SK-N-SH (cell line): ENCODE data around the gene RHBDD3. TPM values are rescaled to one million over a fixed set of nuclear protein-coding genes. Genes with fewer than 3 reads are reported as not detected.

Source experiments
- CTCF ChIA-PET: fragments of 300-600, 350-600 bp; formaldehyde crosslinking; extraction: SDS; loops from one replicate; lab custom pipeline; 2021; lab: Yijun Ruan, JAX
- POLR2A ChIA-PET: fragments of 350-600 bp; sonication (Branson Sonifier 250); formaldehyde crosslinking; extraction: SDS; loops from one replicate; lab custom pipeline; 2020; ENCODE audit warnings: antibody characterized with exemption, inconsistent platforms; lab: Yijun Ruan, JAX
- DNase-seq: peaks from one replicate; pipeline ENCODE4 v3.0.0; 2012
- H2AFZ ChIP-seq: fragments of 200-600 bp; sonication (generic); 2 replicates; pipeline ENCODE4 v1.8.1; 2016; ENCODE audit warnings: antibody characterized with exemption, mild to moderate bottlenecking, low read depth
- H3F3A ChIP-seq: fragments of 200-600 bp; sonication (generic); replicated peaks from 2 replicates; pipeline ENCODE3; 2016; ENCODE audit warnings: antibody characterized with exemption, mild to moderate bottlenecking; ENCODE audit not compliant: insufficient read depth
- H3K27ac ChIP-seq, 2 experiments: fragments of 200-500 bp in 1 of 2; fragments of 200-600 bp in 1 of 2; sonication (Bioruptor generic) in 1 of 2; sonication (generic), shearing (Covaris generic) in 1 of 2; 2 replicates each; pipeline versions ENCODE4 v1.5.1 to v1.6.1; 2014 to 2016; ENCODE audit warnings: low read depth in 2 of 2, inconsistent platforms in 1 of 2, low read length in 1 of 2, mild to moderate bottlenecking in 1 of 2, mixed read lengths in 1 of 2
- H3K27me3 ChIP-seq: fragments of 200-600 bp; sonication (generic), shearing (Covaris generic); 2 replicates; pipeline ENCODE4 v1.6.1; 2016; ENCODE audit warnings: mixed run types; ENCODE audit not compliant: insufficient read depth
- H3K36me3 ChIP-seq, 2 experiments: fragments of 200-500 bp in 1 of 2; fragments of 200-600 bp in 1 of 2; sonication (Bioruptor generic) in 1 of 2; sonication (generic) in 1 of 2; replicated peaks in 1 of 2; 2 replicates each; pipeline versions ENCODE3 to v1.5.1; 2014 to 2016; ENCODE audit warnings: low read length in 1 of 2, mild to moderate bottlenecking in 1 of 2; ENCODE audit not compliant: insufficient read depth in 2 of 2, control insufficient read depth in 1 of 2
- H3K4me1 ChIP-seq, 2 experiments: fragments of 200-500 bp in 1 of 2; fragments of 200-600 bp in 1 of 2; sonication (Bioruptor generic) in 1 of 2; sonication (generic), shearing (Covaris generic) in 1 of 2; 2 replicates each; pipeline versions ENCODE4 v1.5.1 to v1.6.1; 2014 to 2016; ENCODE audit warnings: low read depth in 1 of 2, low read length in 1 of 2, mixed run types in 1 of 2; ENCODE audit not compliant: insufficient read depth in 2 of 2, control insufficient read depth in 1 of 2
- H3K4me2 ChIP-seq: fragments of 200-600 bp; sonication (generic), shearing (Covaris generic); 2 replicates; pipeline ENCODE4 v1.6.1; 2017; ENCODE audit warnings: mixed run types
- H3K4me3 ChIP-seq, 2 experiments: fragments of 200-500 bp in 1 of 2; fragments of 200-600 bp in 1 of 2; sonication (Bioruptor generic) in 1 of 2; sonication (generic), shearing (Covaris generic) in 1 of 2; 2 replicates each; pipeline versions ENCODE4 v1.5.1 to v1.8.1; 2014 to 2016; ENCODE audit warnings: low read depth in 2 of 2, inconsistent platforms in 1 of 2, low read length in 1 of 2, mild to moderate bottlenecking in 1 of 2, mixed read lengths in 1 of 2, moderate library complexity in 1 of 2
- H3K79me2 ChIP-seq: fragments of 200-600 bp; sonication (generic); 2 replicates; pipeline ENCODE4 v1.8.1; 2017; ENCODE audit warnings: mild to moderate bottlenecking; ENCODE audit not compliant: insufficient read depth
- H3K9ac ChIP-seq: fragments of 200-600 bp; sonication (generic); 2 replicates; pipeline ENCODE4 v1.6.1; 2017; ENCODE audit warnings: mixed run types
- H3K9me2 ChIP-seq: fragments of 200-600 bp; sonication (generic); 2 replicates; pipeline ENCODE4 v1.6.1; 2017; ENCODE audit warnings: mixed run types
- H3K9me3 ChIP-seq: fragments of 200-600 bp; sonication (generic); 2 replicates; pipeline ENCODE4 v1.6.1; 2017; ENCODE audit warnings: mixed run types, mild to moderate bottlenecking, moderate library complexity
- H4K20me1 ChIP-seq: fragments of 200-600 bp; sonication (generic); 2 replicates; pipeline ENCODE4 v1.6.1; 2017; ENCODE audit warnings: mild to moderate bottlenecking, mixed run types; ENCODE audit not compliant: insufficient read depth
- ELF1 ChIP-seq: IDR thresholded peaks from 2 replicates; pipeline ENCODE4 v1.4.0; 2012
- EP300 ChIP-seq, 2 experiments: IDR thresholded peaks; 2 replicates each; pipeline versions ENCODE4 v1.4.0 to v1.6.1; 2012; ENCODE audit warnings: borderline replicate concordance in 1 of 2, low read depth in 1 of 2, low read length in 1 of 2
- EZH2phosphoT487 ChIP-seq: fragments of 200-600 bp; sonication (generic); IDR thresholded peaks from 2 replicates; pipeline ENCODE4 v1.6.1; 2017; ENCODE audit warnings: low read depth, mixed run types, mild to moderate bottlenecking, antibody characterized with exemption, moderate library complexity, borderline replicate concordance
- FOSL2 ChIP-seq: IDR thresholded peaks from 2 replicates; pipeline ENCODE4 v1.4.0; 2012; ENCODE audit warnings: low read depth, mild to moderate bottlenecking, moderate library complexity, borderline replicate concordance
- FOXJ3 ChIP-seq: sonication (generic); formaldehyde crosslinking; IDR thresholded peaks from 2 replicates; pipeline ENCODE4 v1.5.1; 2020; ENCODE audit warnings: mild to moderate bottlenecking, missing genetic modification reagents
- GATA2 ChIP-seq: sonication (generic); formaldehyde crosslinking; IDR thresholded peaks from 2 replicates; pipeline ENCODE4 v1.5.0; 2020; ENCODE audit warnings: mild to moderate bottlenecking, missing genetic modification reagents
- MXI1 ChIP-seq: IDR thresholded peaks from 2 replicates; pipeline ENCODE4 v1.6.1; 2012; ENCODE audit warnings: mild to moderate bottlenecking, low read depth, low read length, improper control_type of control experiment
- POLR2AphosphoS5 ChIP-seq: IDR thresholded peaks from 2 replicates; pipeline ENCODE4 v1.6.1; 2012; ENCODE audit warnings: low read depth, low read length
- RAD21 ChIP-seq: IDR thresholded peaks from 2 replicates; pipeline ENCODE4 v1.6.1; 2012; ENCODE audit warnings: mild to moderate bottlenecking, low read length
- RCOR1 ChIP-seq: fragments of 150-350 bp; IDR thresholded peaks from 2 replicates; pipeline ENCODE4 v1.6.1; 2017; ENCODE audit warnings: antibody characterized with exemption, low read length
- RXRA ChIP-seq: IDR thresholded peaks from 2 replicates; pipeline ENCODE4 v1.4.0; 2012; ENCODE audit warnings: low read depth, mild to moderate bottlenecking, borderline replicate concordance
- SIN3A ChIP-seq: IDR thresholded peaks from 2 replicates; pipeline ENCODE4 v1.6.1; 2012; ENCODE audit warnings: low read depth, mild to moderate bottlenecking, low read length, moderate library complexity, borderline replicate concordance
- TEAD4 ChIP-seq: IDR thresholded peaks from 2 replicates; pipeline ENCODE4 v1.4.0; 2012; ENCODE audit warnings: mild to moderate bottlenecking, borderline replicate concordance; ENCODE audit not compliant: insufficient read depth
- YY1 ChIP-seq: IDR thresholded peaks from 2 replicates; pipeline ENCODE4 v1.4.0; 2012; ENCODE audit warnings: low read depth, mild to moderate bottlenecking
- WGBS: methylation state at CpG from one replicate; pipeline ENCODE4 v1.1.6; 2017; ENCODE audit warnings: low lambda C conversion rate; 5-methylcytosine and 5-hydroxymethylcytosine counted together
- polyA plus RNA-seq, 3 experiments: library from polyadenylated mRNA; depleted of rRNA; stranded (reverse); fragments of >200 nt; gene quantifications; 2 replicates each; pipeline ENCODE4 v1.2.3, GENCODE V29; 2012
- TF ChIP-seq, protein P1 (sequence below): IDR thresholded peaks from 2 replicates; pipeline ENCODE4 v1.4.0; 2012; ENCODE audit warnings: low read depth, borderline replicate concordance
- TF ChIP-seq, protein P2 (sequence below): IDR thresholded peaks from 2 replicates; pipeline ENCODE4; 2012
- TF ChIP-seq, protein P3 (sequence below): IDR thresholded peaks from 2 replicates; pipeline ENCODE4 v1.4.0; 2012; ENCODE audit warnings: low read depth
- TF ChIP-seq, protein P4 (sequence below): fragments of 200-600 bp; sonication (generic); IDR thresholded peaks from 2 replicates; pipeline ENCODE4 v1.6.1; 2017; ENCODE audit warnings: antibody characterized with exemption, mild to moderate bottlenecking, moderate library complexity

RHBDD3 gene
- polyA plus RNA-seq, 1 of the 3 experiments (the other 2 are of a cell fraction) = 19.0 TPM

DNA sequence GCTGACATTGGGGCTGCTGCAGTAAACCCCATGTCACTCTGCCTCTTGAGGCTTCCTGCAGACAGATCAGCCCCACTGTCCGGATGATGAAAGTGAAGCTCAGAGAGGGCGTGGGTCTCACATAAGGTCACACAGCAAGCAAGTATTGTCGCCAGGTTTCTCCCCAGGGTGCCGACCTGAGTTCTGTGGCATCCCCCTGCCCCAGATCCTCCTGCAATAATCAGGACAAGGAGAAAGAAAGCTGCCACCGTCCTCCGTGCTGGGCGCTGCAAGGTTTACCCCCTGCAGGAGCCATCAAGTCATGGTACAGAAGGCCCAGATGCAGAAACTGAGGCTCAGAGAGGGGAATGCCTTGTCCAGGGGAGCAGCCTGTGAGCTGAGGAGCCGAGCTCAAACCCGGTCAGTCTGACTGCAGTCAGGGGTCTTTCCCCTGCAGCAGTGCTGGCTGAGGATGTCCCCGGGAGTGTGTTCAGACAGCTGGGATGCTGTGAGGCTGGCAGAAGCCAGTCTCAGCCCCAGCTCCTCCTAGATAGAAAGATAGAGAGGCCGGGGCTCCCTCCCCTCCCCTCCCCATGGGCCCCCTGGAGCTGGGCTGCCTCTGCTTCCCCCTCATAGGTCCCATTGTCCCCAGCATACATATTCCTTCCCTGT lies 48.9 kb downstream of the RHBDD3 start:
- no peak overlapping the region for H3K4me2 ChIP-seq
- TF ChIP-seq POLR2AphosphoS5 = no peak
- no peak for TF ChIP-seq RCOR1
- H3K9me3 ChIP-seq = no peaks in the 10 kb centered on the region
- H4K20me1 ChIP-seq = no peaks in the 10 kb centered on the region
- H3K79me2 ChIP-seq = no peaks in the 10 kb centered on the region
- peak; percentile 26 for DNase-seq
- CTCF ChIA-PET = interaction anchor here (0.7 to 1.9 kb wide), 5 partner anchors 14 to 27 kb away, joined by 3 to 9 read pairs (median 3); partner anchors contain the start of gene EMID1
- H3K27ac ChIP-seq = no peak overlapping the region
- WGBS = 76% methylated on average over 9 of the region's 11 CpGs
- H3K4me3 ChIP-seq = no peak overlapping the region
- no peak overlapping the region for H3K9ac ChIP-seq
- POLR2A ChIA-PET = interaction anchor here (0.9 kb wide), 1 partner anchor 29 kb away, joined by 3 read pairs; no protein-coding TSS in a partner anchor
- H2AFZ ChIP-seq = no peak overlapping the region
- H3F3A ChIP-seq = no peaks in the 10 kb centered on the region
- no peaks in the 10 kb centered on the region for H3K4me1 ChIP-seq
- H3K36me3 ChIP-seq = no peaks in the 10 kb centered on the region
- H3K9me2 ChIP-seq = no peaks in the 10 kb centered on the region
- no peaks in the 10 kb centered on the region for H3K27me3 ChIP-seq

DNA sequence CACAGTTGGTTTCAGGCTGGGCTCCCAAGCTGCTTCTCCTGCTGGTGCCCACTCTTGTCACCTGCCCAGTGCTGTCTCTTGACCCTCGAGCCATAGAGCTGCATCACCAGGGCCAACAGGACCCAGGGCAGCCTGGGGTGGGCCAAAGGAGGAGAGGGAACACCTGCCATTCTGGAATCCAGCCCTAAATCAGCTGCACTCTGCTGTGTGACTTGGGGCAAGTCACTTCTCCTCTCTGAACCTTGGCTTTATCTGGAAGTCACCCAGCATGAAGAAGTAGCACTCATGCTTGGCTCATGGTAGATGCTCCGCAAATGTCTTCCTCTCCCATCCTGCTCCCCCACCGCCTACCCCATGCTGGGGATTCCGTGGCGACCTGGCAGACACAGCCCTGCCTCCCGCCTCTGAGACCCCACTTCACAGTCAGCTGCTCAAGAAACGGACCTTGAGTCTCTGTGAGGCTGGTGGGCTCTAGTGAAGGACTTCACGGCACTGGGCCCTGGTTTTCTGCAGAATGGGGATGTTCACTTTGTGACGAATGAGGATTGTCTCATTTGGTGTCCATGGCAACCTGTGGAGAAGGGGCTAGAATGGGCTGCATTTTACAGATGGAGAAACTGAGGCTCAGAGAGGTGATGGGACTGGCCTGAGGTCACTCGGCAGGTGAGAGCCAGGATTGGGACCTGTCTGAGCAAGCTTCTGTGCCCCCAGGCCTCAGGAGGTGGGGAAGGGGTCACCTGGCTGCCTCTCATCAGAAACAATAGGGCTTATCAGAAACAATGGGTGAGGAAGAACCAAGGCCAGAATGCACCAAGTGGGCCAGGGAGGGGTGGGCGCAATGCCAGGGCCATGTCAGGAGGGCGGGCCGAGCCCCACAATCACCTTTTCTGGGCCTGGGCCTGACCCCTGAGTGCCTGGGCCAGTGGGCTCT lies 49.7 kb downstream of the RHBDD3 start:
- H3K9ac ChIP-seq = no peak overlapping the region
- no peak overlapping the region for H3K4me2 ChIP-seq
- H2AFZ ChIP-seq = no peak overlapping the region
- 71% methylated on average over 11 of the region's 13 CpGs for WGBS
- no peaks in the 10 kb centered on the region for H4K20me1 ChIP-seq
- H3F3A ChIP-seq = no peaks in the 10 kb centered on the region
- H3K36me3 ChIP-seq = no peaks in the 10 kb centered on the region
- no peaks in the 10 kb centered on the region for H3K4me1 ChIP-seq
- ChIA-PET CTCF (interaction anchor here (0.6 to 1.9 kb wide), 5 partner anchors 10 to 28 kb away, joined by 3 to 9 read pairs (median 3); partner anchors contain the start of gene EMID1), POLR2A (interaction anchor here (0.9 kb wide), 1 partner anchor 28 kb away, joined by 3 read pairs; no protein-coding TSS in a partner anchor)
- no peak overlapping the region for H3K27ac ChIP-seq
- no peak overlapping the region for H3K4me3 ChIP-seq
- peak; percentile 25 for DNase-seq
- no peaks in the 10 kb centered on the region for H3K27me3 ChIP-seq
- no peaks in the 10 kb centered on the region for H3K79me2 ChIP-seq
- H3K9me2 ChIP-seq = no peaks in the 10 kb centered on the region
- TF ChIP-seq, protein P1, sequence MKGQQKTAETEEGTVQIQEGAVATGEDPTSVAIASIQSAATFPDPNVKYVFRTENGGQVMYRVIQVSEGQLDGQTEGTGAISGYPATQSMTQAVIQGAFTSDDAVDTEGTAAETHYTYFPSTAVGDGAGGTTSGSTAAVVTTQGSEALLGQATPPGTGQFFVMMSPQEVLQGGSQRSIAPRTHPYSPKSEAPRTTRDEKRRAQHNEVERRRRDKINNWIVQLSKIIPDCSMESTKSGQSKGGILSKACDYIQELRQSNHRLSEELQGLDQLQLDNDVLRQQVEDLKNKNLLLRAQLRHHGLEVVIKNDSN = no peak
- TF ChIP-seq RXRA (no peak), TEAD4 (no peak), MXI1 (no peak), ELF1 (no peak), EP300 (IDR thresholded peaks at IDR 0.05; ENCODE audit: borderline replicate concordance in 1 of 2, low read depth in 1 of 2, low read length in 1 of 2) (no peak), POLR2AphosphoS5 (no peak), GATA2 (CRISPR knock-in tag) (no peak), YY1 (no peak), SIN3A (no peak), RCOR1 (no peak), EZH2phosphoT487 (no peak), FOSL2 (no peak), FOXJ3 (CRISPR knock-in tag) (no peak), RAD21 (no peak)
- TF ChIP-seq, protein P2, sequence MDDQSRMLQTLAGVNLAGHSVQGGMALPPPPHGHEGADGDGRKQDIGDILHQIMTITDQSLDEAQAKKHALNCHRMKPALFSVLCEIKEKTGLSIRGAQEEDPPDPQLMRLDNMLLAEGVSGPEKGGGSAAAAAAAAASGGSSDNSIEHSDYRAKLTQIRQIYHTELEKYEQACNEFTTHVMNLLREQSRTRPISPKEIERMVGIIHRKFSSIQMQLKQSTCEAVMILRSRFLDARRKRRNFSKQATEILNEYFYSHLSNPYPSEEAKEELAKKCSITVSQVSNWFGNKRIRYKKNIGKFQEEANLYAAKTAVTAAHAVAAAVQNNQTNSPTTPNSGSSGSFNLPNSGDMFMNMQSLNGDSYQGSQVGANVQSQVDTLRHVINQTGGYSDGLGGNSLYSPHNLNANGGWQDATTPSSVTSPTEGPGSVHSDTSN = no peak
- TF ChIP-seq, protein P3, sequence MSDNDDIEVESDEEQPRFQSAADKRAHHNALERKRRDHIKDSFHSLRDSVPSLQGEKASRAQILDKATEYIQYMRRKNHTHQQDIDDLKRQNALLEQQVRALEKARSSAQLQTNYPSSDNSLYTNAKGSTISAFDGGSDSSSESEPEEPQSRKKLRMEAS = no peak
- TF ChIP-seq, protein P4, sequence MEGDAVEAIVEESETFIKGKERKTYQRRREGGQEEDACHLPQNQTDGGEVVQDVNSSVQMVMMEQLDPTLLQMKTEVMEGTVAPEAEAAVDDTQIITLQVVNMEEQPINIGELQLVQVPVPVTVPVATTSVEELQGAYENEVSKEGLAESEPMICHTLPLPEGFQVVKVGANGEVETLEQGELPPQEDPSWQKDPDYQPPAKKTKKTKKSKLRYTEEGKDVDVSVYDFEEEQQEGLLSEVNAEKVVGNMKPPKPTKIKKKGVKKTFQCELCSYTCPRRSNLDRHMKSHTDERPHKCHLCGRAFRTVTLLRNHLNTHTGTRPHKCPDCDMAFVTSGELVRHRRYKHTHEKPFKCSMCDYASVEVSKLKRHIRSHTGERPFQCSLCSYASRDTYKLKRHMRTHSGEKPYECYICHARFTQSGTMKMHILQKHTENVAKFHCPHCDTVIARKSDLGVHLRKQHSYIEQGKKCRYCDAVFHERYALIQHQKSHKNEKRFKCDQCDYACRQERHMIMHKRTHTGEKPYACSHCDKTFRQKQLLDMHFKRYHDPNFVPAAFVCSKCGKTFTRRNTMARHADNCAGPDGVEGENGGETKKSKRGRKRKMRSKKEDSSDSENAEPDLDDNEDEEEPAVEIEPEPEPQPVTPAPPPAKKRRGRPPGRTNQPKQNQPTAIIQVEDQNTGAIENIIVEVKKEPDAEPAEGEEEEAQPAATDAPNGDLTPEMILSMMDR = no peak
- no peaks in the 10 kb centered on the region for H3K9me3 ChIP-seq
